Astrocyte (in vitro differentiated cells and primary cell): ENCODE results near the gene BRWD1.
"Not testable (repeated sequence)": the region's sequence is repeated elsewhere in the genome, so short reads cannot be mapped to it uniquely, and the experiment has no call there.

Source experiments
- EZH2 ChIP-seq: IDR thresholded peaks from 2 replicates; pipeline ENCODE4 v1.6.1; 2012; ENCODE audit warnings: mild to moderate bottlenecking, low read length, inconsistent platforms; ENCODE audit not compliant: insufficient read depth
- TF ChIP-seq, protein P1 (sequence below): IDR thresholded peaks from 2 replicates; pipeline ENCODE4 v1.5.1; 2011; ENCODE audit warnings: low read depth, mild to moderate bottlenecking, inconsistent platforms, low read length, moderate library complexity; ENCODE audit not compliant: insufficient read depth

DNA sequence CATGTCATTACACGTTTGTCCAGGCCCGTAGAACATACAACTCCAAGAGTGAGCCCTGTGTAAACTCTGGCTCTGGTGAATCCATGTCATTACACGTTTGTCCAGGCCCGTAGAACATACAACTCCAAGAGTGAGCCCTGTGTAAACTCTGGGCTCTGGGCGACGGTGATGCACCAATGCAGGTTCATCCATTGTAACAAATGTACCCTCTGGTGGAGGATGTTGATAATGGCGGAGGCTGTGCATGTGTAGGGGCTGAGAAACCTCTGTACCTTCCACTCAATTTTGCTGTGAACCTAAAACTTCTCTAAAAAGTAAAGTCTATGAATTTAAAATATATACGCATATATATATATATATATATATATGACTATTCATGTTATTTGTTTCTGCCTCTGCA lies 177.3 kb downstream of the BRWD1 start:
- TF ChIP-seq, protein P1, sequence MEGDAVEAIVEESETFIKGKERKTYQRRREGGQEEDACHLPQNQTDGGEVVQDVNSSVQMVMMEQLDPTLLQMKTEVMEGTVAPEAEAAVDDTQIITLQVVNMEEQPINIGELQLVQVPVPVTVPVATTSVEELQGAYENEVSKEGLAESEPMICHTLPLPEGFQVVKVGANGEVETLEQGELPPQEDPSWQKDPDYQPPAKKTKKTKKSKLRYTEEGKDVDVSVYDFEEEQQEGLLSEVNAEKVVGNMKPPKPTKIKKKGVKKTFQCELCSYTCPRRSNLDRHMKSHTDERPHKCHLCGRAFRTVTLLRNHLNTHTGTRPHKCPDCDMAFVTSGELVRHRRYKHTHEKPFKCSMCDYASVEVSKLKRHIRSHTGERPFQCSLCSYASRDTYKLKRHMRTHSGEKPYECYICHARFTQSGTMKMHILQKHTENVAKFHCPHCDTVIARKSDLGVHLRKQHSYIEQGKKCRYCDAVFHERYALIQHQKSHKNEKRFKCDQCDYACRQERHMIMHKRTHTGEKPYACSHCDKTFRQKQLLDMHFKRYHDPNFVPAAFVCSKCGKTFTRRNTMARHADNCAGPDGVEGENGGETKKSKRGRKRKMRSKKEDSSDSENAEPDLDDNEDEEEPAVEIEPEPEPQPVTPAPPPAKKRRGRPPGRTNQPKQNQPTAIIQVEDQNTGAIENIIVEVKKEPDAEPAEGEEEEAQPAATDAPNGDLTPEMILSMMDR = not testable (repeated sequence)
- not testable (repeated sequence) for TF ChIP-seq EZH2
